Measurements from ENCODE around the gene TUBGCP6.

TUBGCP6 gene

DNA sequence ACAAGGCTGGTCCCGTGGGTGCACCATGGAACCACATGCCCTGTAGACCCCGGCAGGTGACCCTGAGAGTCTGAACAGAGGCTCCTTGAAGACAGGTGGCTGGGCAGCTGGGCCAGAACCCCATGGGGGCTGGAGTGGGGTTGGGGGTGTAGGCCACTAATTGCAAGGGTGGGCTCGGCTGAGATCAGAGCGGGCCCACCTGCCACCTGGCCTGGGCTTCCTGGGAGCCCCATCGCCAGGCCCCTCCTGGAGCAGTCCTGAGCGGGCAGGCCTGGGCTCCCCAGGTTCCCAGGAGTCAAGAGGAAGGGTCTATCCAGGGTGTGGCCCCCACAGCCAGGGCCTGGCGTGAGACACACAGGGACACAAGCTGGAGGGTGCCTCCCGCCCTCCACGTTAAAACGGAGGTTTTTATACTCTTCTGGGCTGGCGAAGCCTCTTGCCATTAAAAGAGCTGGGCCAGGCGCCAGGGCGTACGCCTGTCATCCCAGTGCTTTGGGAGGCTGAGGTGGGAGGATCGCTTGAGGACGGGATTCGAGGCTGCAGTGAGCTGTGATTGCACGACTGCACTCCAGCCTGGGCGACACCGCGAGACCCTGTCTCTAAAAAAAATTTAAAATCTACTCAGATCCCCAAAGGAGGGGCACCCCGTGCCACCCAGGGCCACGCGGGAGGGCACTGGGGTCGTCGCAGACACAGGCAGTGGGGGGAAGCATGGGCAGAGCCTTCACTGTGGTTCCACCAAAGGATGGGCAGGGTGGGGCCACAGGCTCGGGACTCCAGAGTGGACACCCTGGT, 63.9 kb downstream of the TUBGCP6 start:
- CTCF ChIA-PET: no interaction called here

DNA sequence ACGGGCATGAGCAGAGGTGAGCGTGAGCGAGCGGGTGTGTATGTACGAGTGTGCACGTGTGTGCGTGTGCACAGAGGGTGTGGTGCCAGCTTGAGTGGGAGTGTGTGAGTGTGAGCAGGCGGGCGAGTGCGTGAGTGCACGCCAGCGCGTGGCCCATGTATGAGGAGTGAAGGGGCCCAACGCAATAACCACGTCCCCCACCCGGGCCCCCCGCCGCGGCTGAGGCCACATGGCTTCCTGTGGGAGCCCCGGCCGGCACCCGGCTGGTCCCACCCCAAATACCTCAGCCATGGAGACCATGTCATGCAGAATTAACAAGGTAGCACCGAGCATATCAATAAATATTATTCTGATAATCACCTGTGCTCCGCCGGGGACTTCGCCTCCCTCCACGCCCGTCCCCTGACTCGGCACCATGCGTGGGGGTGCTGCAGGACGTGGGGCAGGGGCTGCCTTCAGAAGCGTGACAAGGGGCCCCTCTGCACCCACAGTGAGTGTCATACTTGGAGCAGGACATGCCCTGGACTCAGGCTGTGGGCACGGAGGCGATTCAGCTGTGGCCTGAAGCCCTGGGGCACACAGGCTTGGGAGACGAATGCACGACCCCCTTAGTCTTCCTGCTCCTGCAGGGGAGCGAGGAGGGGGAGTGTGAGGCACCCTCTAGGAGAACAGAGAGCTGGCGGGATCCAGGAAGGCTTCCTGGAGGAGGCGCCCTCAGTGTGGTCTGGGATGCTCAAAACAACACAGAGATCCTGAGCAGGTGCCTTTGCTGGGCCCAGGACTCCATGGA, 64.7 kb downstream of the TUBGCP6 start:
- CTCF ChIA-PET: no interaction called here
- TF ChIP-seq NFRKB (IDR thresholded peaks at IDR 0.05) (no peak), SUZ12 (IDR thresholded peaks at IDR 0.05) (no peak), ELF4 (IDR thresholded peaks at IDR 0.05) (no peak), CTBP1 (IDR thresholded peaks at IDR 0.05; ENCODE audit: borderline replicate concordance) (no peak), LEF1 (IDR thresholded peaks at IDR 0.05; ENCODE audit: borderline replicate concordance) (no peak), HDGF (IDR thresholded peaks at IDR 0.05; ENCODE audit: borderline replicate concordance) (no peak), FOXA1 (IDR thresholded peaks at IDR 0.05) (no peak), ARNT (IDR thresholded peaks at IDR 0.05) (no peak), TARDBP (IDR thresholded peaks at IDR 0.05) (no peak), L3MBTL2 (conservative IDR thresholded peaks at IDR 0.05) (no peak), FOXK2 (IDR thresholded peaks at IDR 0.05) (no peak), FOXM1 (IDR thresholded peaks at IDR 0.05; ENCODE audit: borderline replicate concordance) (no peak), ZNF384 (IDR thresholded peaks at IDR 0.05) (no peak), BHLHE40 (IDR thresholded peaks at IDR 0.05; ENCODE audit: borderline replicate concordance) (no peak), SP1 (IDR thresholded peaks at IDR 0.05) (no peak)
- TF ChIP-seq, protein P1, sequence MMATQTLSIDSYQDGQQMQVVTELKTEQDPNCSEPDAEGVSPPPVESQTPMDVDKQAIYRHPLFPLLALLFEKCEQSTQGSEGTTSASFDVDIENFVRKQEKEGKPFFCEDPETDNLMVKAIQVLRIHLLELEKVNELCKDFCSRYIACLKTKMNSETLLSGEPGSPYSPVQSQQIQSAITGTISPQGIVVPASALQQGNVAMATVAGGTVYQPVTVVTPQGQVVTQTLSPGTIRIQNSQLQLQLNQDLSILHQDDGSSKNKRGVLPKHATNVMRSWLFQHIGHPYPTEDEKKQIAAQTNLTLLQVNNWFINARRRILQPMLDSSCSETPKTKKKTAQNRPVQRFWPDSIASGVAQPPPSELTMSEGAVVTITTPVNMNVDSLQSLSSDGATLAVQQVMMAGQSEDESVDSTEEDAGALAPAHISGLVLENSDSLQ (IDR thresholded peaks at IDR 0.05): no peak
- POLR2A ChIA-PET: no interaction called here
- no peak for DNase-seq (ENCODE audit: extremely low spot score)

More for the DNA sequence above, 63.9 kb downstream of the TUBGCP6 start:
- no peak for DNase-seq (ENCODE audit: extremely low spot score)
- POLR2A ChIA-PET: no interaction called here
- TF ChIP-seq BHLHE40 (IDR thresholded peaks at IDR 0.05; ENCODE audit: borderline replicate concordance): no peak
- no peak for TF ChIP-seq FOXK2 (IDR thresholded peaks at IDR 0.05)
- no peak for TF ChIP-seq ARNT (IDR thresholded peaks at IDR 0.05)
- TF ChIP-seq TARDBP (IDR thresholded peaks at IDR 0.05): no peak
- TF ChIP-seq SP1 (IDR thresholded peaks at IDR 0.05): no peak
- no peak for TF ChIP-seq LEF1 (IDR thresholded peaks at IDR 0.05; ENCODE audit: borderline replicate concordance)
- no peak for TF ChIP-seq FOXA1 (IDR thresholded peaks at IDR 0.05)
- TF ChIP-seq ELF4 (IDR thresholded peaks at IDR 0.05): no peak
- TF ChIP-seq, protein P1 (IDR thresholded peaks at IDR 0.05): no peak
- TF ChIP-seq SUZ12 (IDR thresholded peaks at IDR 0.05): no peak
- TF ChIP-seq CTBP1 (IDR thresholded peaks at IDR 0.05; ENCODE audit: borderline replicate concordance): no peak
- TF ChIP-seq ZNF384 (IDR thresholded peaks at IDR 0.05): no peak
- TF ChIP-seq FOXM1 (IDR thresholded peaks at IDR 0.05; ENCODE audit: borderline replicate concordance): no peak
- TF ChIP-seq L3MBTL2 (conservative IDR thresholded peaks at IDR 0.05): no peak

DNA sequence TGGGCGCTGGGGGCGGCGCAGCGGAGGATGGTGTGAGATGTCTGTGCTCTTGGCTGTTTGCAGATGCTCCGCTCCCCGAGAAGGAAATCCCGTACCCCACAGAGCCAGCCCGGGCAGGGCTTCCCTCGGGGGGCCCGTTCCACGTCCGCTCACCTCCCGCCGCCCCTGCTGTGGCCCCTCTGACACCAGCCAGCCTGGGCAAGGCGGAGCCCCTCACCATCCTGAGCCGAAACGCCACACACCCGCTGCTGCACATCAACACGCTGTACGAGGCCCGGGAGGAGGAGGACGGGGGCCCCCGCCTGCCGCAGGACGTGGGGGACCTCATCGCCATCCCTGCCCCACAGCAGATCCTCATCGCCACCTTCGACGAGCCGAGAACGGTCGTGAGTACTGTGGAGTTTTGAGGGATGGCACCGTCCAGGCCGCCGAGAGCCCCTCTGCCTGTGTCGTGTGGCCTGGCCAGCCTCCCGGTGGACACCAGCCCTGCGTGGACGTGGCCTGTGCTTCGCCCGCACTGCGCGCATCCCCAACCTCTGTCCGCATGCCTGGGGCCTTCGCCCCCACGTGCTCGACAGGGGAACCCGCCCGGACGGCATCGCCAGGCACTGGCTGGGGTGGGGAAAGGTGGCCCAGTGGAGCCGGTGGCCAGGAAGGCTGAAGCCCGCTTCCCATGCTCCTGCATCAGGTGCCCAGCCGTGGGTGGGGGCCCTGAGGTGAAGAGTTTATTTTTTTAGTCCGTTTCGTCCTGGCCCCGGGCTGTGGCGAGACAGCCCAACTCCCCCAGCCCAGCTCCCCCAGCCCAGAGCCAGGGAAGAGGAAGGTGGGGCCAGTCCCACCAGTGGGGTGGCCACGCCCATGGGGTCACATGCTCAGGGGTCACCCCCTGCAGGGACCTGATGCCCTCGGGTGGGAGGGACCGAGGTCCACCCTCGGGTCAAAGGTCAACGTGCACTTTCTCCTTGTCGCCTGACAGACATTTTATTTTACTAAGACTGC, 65.7 kb downstream of the TUBGCP6 start:
- POLR2A ChIA-PET: no interaction called here
- CTCF ChIA-PET: no interaction called here
- no peak for DNase-seq (ENCODE audit: extremely low spot score)

DNA sequence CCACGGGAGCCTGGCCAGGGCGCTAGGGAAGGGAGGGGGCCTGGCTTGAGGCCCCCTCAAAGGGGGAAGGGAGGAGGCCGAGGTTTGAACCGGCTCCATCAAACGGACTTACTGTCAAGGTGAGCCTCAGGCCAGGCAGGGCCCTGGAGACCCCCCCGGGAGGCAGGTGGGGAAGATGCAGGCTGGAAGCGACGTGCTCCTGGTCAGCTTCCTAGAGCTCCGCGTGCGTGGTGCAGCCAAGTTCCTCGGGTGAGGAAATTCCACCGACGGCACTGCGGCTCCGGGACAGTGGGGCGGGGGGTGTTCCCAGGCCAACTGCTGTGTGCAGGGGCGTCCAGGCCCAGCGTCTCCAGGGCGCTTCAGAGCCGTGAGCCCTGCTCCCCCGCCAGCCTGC, 66.4 kb downstream of the TUBGCP6 start:
- ChIA-PET POLR2A (no interaction called here), CTCF (no interaction called here)
- no peak for TF ChIP-seq FOXK2 (IDR thresholded peaks at IDR 0.05)
- no peak for TF ChIP-seq SP1 (IDR thresholded peaks at IDR 0.05)
- TF ChIP-seq, protein P1 (IDR thresholded peaks at IDR 0.05): no peak
- no peak for TF ChIP-seq ZNF384 (IDR thresholded peaks at IDR 0.05)
- TF ChIP-seq L3MBTL2 (conservative IDR thresholded peaks at IDR 0.05): no peak
- no peak for TF ChIP-seq FOXA1 (IDR thresholded peaks at IDR 0.05)
- no peak for TF ChIP-seq TARDBP (IDR thresholded peaks at IDR 0.05)
- no peak for TF ChIP-seq BHLHE40 (IDR thresholded peaks at IDR 0.05; ENCODE audit: borderline replicate concordance)
- TF ChIP-seq ELF4 (IDR thresholded peaks at IDR 0.05): no peak
- TF ChIP-seq HDGF (IDR thresholded peaks at IDR 0.05; ENCODE audit: borderline replicate concordance): no peak
- TF ChIP-seq ARNT (IDR thresholded peaks at IDR 0.05): no peak
- no peak for TF ChIP-seq FOXM1 (IDR thresholded peaks at IDR 0.05; ENCODE audit: borderline replicate concordance)
- TF ChIP-seq NFRKB (IDR thresholded peaks at IDR 0.05): no peak
- TF ChIP-seq LEF1 (IDR thresholded peaks at IDR 0.05; ENCODE audit: borderline replicate concordance): no peak
- no peak for DNase-seq (ENCODE audit: extremely low spot score)

More for the DNA sequence above, 65.7 kb downstream of the TUBGCP6 start:
- TF ChIP-seq L3MBTL2 (conservative IDR thresholded peaks at IDR 0.05) (no peak), TARDBP (IDR thresholded peaks at IDR 0.05) (no peak), ELF4 (IDR thresholded peaks at IDR 0.05) (no peak), ZNF384 (IDR thresholded peaks at IDR 0.05) (no peak)
